Measurements from ENCODE around the gene SEPTIN2.

GRCh38 chr2:241316825-241317224, 1.1 kb downstream of the SEPTIN2 start:
- TF ChIP-seq CREB5 (CRISPR knock-in tag; IDR thresholded peaks at IDR 0.05; ENCODE audit: low read depth) (no peak), BACH2 (CRISPR knock-in tag; IDR thresholded peaks at IDR 0.05; ENCODE audit: borderline replicate concordance) (no peak), ZNF565 (CRISPR knock-in tag; conservative IDR thresholded peaks at IDR 0.05; ENCODE audit: low read depth) (no peak), ZNF8 (CRISPR knock-in tag; IDR thresholded peaks at IDR 0.05) (no peak), GLIS3 (CRISPR knock-in tag; IDR thresholded peaks at IDR 0.05) (no peak), TOX (CRISPR knock-in tag; IDR thresholded peaks at IDR 0.05; ENCODE audit: borderline replicate concordance) (no peak)
